Mammary microvascular endothelial cell (primary cell): ENCODE data around the gene TOP2B. TPM values are rescaled to one million over a fixed set of nuclear protein-coding genes. Genes with fewer than 3 reads are reported as not detected.

Experiments used
- total RNA-seq: library from RNA; depleted of rRNA; stranded (reverse); fragments of >200 nt; gene quantifications from 2 replicates; pipeline ENCODE4 v1.2.3, GENCODE V29; 2015

TOP2B gene
- 59.9 and 62.4 TPM in 2 replicates for total RNA-seq

DNA sequence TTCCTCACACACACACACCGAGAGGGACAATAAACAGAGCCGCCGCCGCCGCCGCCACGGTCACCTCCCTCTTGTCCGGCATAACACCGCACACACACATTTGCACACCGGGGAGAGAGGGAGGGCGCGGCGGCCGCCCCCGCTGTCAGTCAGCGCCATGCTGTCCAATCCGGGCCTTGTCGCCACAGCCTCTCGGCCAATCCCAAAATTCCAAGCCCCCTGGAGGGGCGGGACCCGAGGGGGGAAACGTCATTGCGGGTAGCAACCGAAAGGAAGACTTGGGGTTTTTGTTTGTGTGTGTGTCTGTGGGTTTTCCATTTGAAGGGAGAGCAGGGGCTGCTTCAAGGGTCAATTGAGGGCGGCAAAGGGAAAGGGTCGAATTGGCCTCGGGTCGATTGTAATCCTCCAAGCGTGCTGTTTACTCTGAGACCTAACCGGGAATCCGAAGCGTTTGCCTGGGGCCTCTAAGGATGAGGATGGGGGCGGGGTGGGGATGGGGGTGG, at the start of gene TOP2B:
Gene TOP2B (minus strand): TSS at position 96 of the 503 bp plus-strand sequence. CDS start 610 bp downstream, outside the sequence.

Other genes with a start within 250 kb of the TOP2B start
- gene RARB, start 236.6 kb downstream of the TOP2B start, total RNA-seq: 32.2 and 35.0 TPM in 2 replicates
- 22.7 and 23.0 TPM in 2 replicates for gene NGLY1, start 118.5 kb upstream of the TOP2B start, total RNA-seq
- 10.0 and 11.2 TPM in 2 replicates for gene OXSM, start 125.2 kb upstream of the TOP2B start, total RNA-seq